ENCODE data around the gene ST8SIA1.

Gene ST8SIA1

DNA sequence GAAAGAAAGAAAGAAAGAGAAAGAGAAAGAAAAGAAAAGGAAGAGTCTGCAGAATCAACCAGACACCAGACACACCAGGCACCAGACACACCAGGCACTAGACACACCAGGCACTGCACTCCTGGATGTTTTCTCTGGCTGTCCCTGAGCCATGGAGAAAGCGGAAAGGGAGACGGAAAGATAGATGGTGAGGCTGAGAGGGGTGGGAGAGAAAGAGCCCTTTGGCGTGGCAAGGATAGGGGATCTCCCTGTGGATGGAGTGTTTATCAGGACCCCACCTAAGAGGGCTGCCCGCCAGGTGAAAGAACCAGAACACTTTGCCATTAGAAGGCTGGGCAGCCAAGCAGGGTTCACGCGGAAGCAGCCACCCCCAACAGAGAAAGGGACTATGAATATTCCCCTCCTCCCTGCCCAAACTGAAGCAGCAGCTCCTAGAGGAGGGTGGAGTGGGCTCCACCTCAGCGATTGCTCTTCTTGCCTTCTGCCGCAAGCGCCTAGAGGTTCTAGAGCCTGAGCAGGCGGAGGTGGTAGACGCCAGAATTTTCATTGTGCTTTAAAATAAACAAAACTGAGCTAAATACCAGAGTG lies 13.4 kb downstream of the ST8SIA1 start:
- ChIA-PET POLR2A (no interaction called here), CTCF (interaction anchor here (0.6 kb wide), 1 partner anchor 103 kb away, joined by 3 read pairs; no protein-coding TSS in a partner anchor)
- TF ChIP-seq ZNF384 (IDR thresholded peaks at IDR 0.05), result no peak
- TF ChIP-seq L3MBTL2 (conservative IDR thresholded peaks at IDR 0.05), result no peak
- no peak for TF ChIP-seq LEF1 (IDR thresholded peaks at IDR 0.05; ENCODE audit: borderline replicate concordance)
- TF ChIP-seq FOXK2 (IDR thresholded peaks at IDR 0.05), result no peak
- TF ChIP-seq FOXA1 (IDR thresholded peaks at IDR 0.05), result no peak
- no peak for TF ChIP-seq CTBP1 (IDR thresholded peaks at IDR 0.05; ENCODE audit: borderline replicate concordance)
- TF ChIP-seq ARNT (IDR thresholded peaks at IDR 0.05), result no peak
- TF ChIP-seq SP1 (IDR thresholded peaks at IDR 0.05), result no peak
- no peak for TF ChIP-seq ELF4 (IDR thresholded peaks at IDR 0.05)
- no peak for TF ChIP-seq SUZ12 (IDR thresholded peaks at IDR 0.05)
- TF ChIP-seq HDGF (IDR thresholded peaks at IDR 0.05; ENCODE audit: borderline replicate concordance), result no peak
- TF ChIP-seq, protein P1, sequence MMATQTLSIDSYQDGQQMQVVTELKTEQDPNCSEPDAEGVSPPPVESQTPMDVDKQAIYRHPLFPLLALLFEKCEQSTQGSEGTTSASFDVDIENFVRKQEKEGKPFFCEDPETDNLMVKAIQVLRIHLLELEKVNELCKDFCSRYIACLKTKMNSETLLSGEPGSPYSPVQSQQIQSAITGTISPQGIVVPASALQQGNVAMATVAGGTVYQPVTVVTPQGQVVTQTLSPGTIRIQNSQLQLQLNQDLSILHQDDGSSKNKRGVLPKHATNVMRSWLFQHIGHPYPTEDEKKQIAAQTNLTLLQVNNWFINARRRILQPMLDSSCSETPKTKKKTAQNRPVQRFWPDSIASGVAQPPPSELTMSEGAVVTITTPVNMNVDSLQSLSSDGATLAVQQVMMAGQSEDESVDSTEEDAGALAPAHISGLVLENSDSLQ (IDR thresholded peaks at IDR 0.05), result no peak
- no peak for TF ChIP-seq NFRKB (IDR thresholded peaks at IDR 0.05)
- no peak for TF ChIP-seq BHLHE40 (IDR thresholded peaks at IDR 0.05; ENCODE audit: borderline replicate concordance)
- no peak for TF ChIP-seq TARDBP (IDR thresholded peaks at IDR 0.05)
- TF ChIP-seq FOXM1 (IDR thresholded peaks at IDR 0.05; ENCODE audit: borderline replicate concordance), result no peak
- DNase-seq (ENCODE audit: extremely low spot score), result no peak

DNA sequence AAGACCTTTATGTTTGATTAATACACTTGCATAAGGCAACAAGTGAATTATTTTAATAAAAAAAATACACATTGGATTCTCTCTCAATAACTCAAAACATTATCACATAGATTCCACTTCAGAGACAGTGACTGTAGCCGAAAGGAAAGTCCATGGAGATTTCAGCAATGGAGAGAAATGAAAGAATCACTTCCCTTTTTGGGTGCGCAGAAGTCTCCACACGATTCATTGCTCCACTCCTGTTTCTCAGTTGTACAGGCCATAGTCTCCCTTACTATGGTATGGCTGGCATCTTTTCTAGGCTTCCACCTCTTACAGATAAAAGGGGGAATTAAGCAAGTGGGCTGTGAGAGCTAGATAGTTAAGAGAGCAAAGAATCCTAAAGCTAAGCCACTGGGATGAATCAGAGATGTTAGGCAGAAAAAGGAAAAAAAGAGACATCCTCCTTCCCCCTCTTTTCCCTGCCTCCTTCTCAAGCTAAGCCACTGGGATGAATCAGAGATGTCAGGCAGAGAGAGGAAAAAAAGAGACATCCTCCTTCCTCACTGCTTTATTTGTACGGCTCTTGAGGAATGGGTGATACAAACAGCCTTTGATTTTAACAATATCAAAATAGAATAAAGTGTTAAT lies 16.3 kb downstream of the ST8SIA1 start:
- DNase-seq (ENCODE audit: extremely low spot score), result no peak
- TF ChIP-seq HDGF (IDR thresholded peaks at IDR 0.05; ENCODE audit: borderline replicate concordance) (no peak), FOXK2 (IDR thresholded peaks at IDR 0.05) (no peak), SUZ12 (IDR thresholded peaks at IDR 0.05) (no peak), LEF1 (IDR thresholded peaks at IDR 0.05; ENCODE audit: borderline replicate concordance) (no peak), ELF4 (IDR thresholded peaks at IDR 0.05) (no peak), FOXM1 (IDR thresholded peaks at IDR 0.05; ENCODE audit: borderline replicate concordance) (no peak), FOXA1 (IDR thresholded peaks at IDR 0.05) (no peak), ZNF384 (IDR thresholded peaks at IDR 0.05) (no peak), SP1 (IDR thresholded peaks at IDR 0.05) (no peak), BHLHE40 (IDR thresholded peaks at IDR 0.05; ENCODE audit: borderline replicate concordance) (no peak), ARNT (IDR thresholded peaks at IDR 0.05) (no peak), TARDBP (IDR thresholded peaks at IDR 0.05) (no peak), L3MBTL2 (conservative IDR thresholded peaks at IDR 0.05) (no peak), NFRKB (IDR thresholded peaks at IDR 0.05) (no peak), CTBP1 (IDR thresholded peaks at IDR 0.05; ENCODE audit: borderline replicate concordance) (no peak)
- TF ChIP-seq, protein P1 (IDR thresholded peaks at IDR 0.05), result no peak
- CTCF ChIA-PET, result no interaction called here

GRCh38 chr12:22313963-22314330 lies 20.6 kb downstream of the ST8SIA1 start:
- CTCF ChIA-PET, result no interaction called here
- TF ChIP-seq LEF1 (IDR thresholded peaks at IDR 0.05; ENCODE audit: borderline replicate concordance) (no peak), BHLHE40 (IDR thresholded peaks at IDR 0.05; ENCODE audit: borderline replicate concordance) (no peak), FOXA1 (IDR thresholded peaks at IDR 0.05) (no peak), SP1 (IDR thresholded peaks at IDR 0.05) (no peak), SUZ12 (IDR thresholded peaks at IDR 0.05) (no peak), HDGF (IDR thresholded peaks at IDR 0.05; ENCODE audit: borderline replicate concordance) (no peak), ELF4 (IDR thresholded peaks at IDR 0.05) (no peak), NFRKB (IDR thresholded peaks at IDR 0.05) (no peak), L3MBTL2 (conservative IDR thresholded peaks at IDR 0.05) (no peak), ARNT (IDR thresholded peaks at IDR 0.05) (no peak), CTBP1 (IDR thresholded peaks at IDR 0.05; ENCODE audit: borderline replicate concordance) (no peak)
- TF ChIP-seq, protein P1 (IDR thresholded peaks at IDR 0.05), result no peak

More for the DNA sequence above, 16.3 kb downstream of the ST8SIA1 start:
- POLR2A ChIA-PET, result no interaction called here

DNA sequence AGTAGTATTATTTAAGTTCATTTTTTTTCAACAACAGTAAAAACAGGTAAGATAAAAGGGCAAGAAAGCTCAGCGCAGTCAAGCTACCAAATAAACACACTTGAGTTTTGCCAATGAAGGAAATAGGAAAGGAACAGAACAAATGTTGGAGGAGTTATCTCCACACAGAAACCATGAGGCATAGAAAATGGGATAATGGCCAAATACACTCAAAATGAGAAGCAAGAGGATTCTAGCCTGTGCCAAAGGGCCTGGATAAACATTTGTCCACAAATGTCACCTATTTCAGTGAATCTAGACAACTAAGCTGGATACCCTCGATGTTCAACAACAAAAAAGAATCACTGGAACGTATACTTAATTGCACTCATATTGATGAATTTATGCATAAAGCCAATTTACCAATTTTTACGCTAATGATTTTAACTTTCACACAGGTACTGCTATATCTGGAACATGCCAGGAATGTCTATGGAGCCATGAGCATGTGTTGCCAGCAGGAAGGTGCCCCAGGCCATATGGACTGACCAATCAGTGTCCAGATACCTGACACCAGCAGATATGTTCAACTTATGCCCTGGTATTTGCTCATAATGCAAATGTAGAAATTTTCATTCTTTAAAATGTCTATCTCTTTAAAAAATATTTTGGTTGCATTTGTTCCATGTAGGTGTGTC lies 21.1 kb downstream of the ST8SIA1 start:
- DNase-seq (ENCODE audit: extremely low spot score), result no peak
- ChIA-PET POLR2A (no interaction called here), CTCF (no interaction called here)
- no peak for TF ChIP-seq ELF4 (IDR thresholded peaks at IDR 0.05)
- TF ChIP-seq, protein P1 (IDR thresholded peaks at IDR 0.05), result no peak
- no peak for TF ChIP-seq BHLHE40 (IDR thresholded peaks at IDR 0.05; ENCODE audit: borderline replicate concordance)
- no peak for TF ChIP-seq TARDBP (IDR thresholded peaks at IDR 0.05)
- TF ChIP-seq FOXA1 (IDR thresholded peaks at IDR 0.05), result no peak
- no peak for TF ChIP-seq FOXK2 (IDR thresholded peaks at IDR 0.05)
- TF ChIP-seq NFRKB (IDR thresholded peaks at IDR 0.05), result no peak
- TF ChIP-seq SP1 (IDR thresholded peaks at IDR 0.05), result no peak
- no peak for TF ChIP-seq ARNT (IDR thresholded peaks at IDR 0.05)
- no peak for TF ChIP-seq L3MBTL2 (conservative IDR thresholded peaks at IDR 0.05)

More at GRCh38 chr12:22313963-22314330, 20.6 kb downstream of the ST8SIA1 start:
- POLR2A ChIA-PET, result no interaction called here
- DNase-seq (ENCODE audit: extremely low spot score), result no peak

DNA sequence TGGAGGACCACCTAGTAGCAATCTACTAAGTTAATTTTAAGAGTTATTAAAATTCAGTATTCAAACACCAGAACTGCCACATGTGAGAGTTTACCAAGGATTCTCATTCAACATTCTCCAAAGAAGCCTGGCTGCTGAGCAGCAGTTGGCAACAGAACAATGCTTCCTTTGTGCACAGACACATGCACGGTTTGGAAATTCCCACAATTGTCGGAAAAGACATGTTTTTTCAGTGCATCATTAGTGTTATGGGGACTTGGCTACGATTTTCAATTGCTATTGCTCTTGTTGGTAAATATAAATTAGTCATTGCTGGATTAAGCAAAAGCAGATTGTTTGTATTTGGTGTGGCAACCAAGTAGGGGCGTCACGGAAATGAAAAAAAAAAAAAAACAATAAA lies 22.2 kb downstream of the ST8SIA1 start:
- DNase-seq (ENCODE audit: extremely low spot score), result no peak
- TF ChIP-seq ARNT (IDR thresholded peaks at IDR 0.05), result no peak
- TF ChIP-seq HDGF (IDR thresholded peaks at IDR 0.05; ENCODE audit: borderline replicate concordance), result no peak
- no peak for TF ChIP-seq NFRKB (IDR thresholded peaks at IDR 0.05)
- no peak for TF ChIP-seq ZNF384 (IDR thresholded peaks at IDR 0.05)
- TF ChIP-seq SUZ12 (IDR thresholded peaks at IDR 0.05), result no peak
- TF ChIP-seq TARDBP (IDR thresholded peaks at IDR 0.05), result no peak
- TF ChIP-seq LEF1 (IDR thresholded peaks at IDR 0.05; ENCODE audit: borderline replicate concordance), result no peak
- TF ChIP-seq L3MBTL2 (conservative IDR thresholded peaks at IDR 0.05), result no peak
- TF ChIP-seq SP1 (IDR thresholded peaks at IDR 0.05), result no peak
- TF ChIP-seq ELF4 (IDR thresholded peaks at IDR 0.05), result no peak
- TF ChIP-seq FOXK2 (IDR thresholded peaks at IDR 0.05), result no peak
- no peak for TF ChIP-seq BHLHE40 (IDR thresholded peaks at IDR 0.05; ENCODE audit: borderline replicate concordance)
- TF ChIP-seq, protein P1 (IDR thresholded peaks at IDR 0.05), result no peak
- no peak for TF ChIP-seq FOXA1 (IDR thresholded peaks at IDR 0.05)
- no peak for TF ChIP-seq CTBP1 (IDR thresholded peaks at IDR 0.05; ENCODE audit: borderline replicate concordance)
- ChIA-PET CTCF (no interaction called here), POLR2A (no interaction called here)
